ENCODE measurements around the gene SPOCK1. TPM values are rescaled to one million over a fixed set of nuclear protein-coding genes. Genes with fewer than 3 reads are reported as not detected.

SPOCK1 gene
- total and polyA plus RNA-seq, 2 experiments from 2014 or later, result 5.6 to 10.1 TPM

- Histone ChIP-seq H2AFZ (no peak overlapping the region), H3K27me3 (no peaks in the 10 kb centered on the region), H3K4me1 (ENCODE audit: insufficient read depth) (no peaks in the 10 kb centered on the region), H3K4me3 (no peak overlapping the region), H3K27ac (no peak overlapping the region), H3K4me2 (no peak overlapping the region), H3K9me3 (ENCODE audit: low read depth) (no peaks in the 10 kb centered on the region), H3K36me3 (replicated peaks; ENCODE audit: insufficient read depth, low read depth) (no peaks in the 10 kb centered on the region), H3K9me2 (replicated peaks; ENCODE audit: insufficient read depth) (no peaks in the 10 kb centered on the region), H4K20me1 (ENCODE audit: insufficient read depth, poor library complexity, severe bottlenecking) (no peaks in the 10 kb centered on the region), H3K79me2 (no peaks in the 10 kb centered on the region)
- no peak for DNase-seq (ENCODE audit: low spot score)
- WGBS (ENCODE audit: low lambda C conversion rate, missing lambda C conversion rate), result 82% methylated on average over 8 of the region's 8 CpGs
- TF ChIP-seq EZH2phosphoT487 (IDR thresholded peaks at IDR 0.05; ENCODE audit: low read depth, severe bottlenecking, unreplicated experiment) (no peak), EZH2 (IDR thresholded peaks at IDR 0.05; ENCODE audit: borderline replicate concordance) (no peak)
- TF ChIP-seq, protein P1, sequence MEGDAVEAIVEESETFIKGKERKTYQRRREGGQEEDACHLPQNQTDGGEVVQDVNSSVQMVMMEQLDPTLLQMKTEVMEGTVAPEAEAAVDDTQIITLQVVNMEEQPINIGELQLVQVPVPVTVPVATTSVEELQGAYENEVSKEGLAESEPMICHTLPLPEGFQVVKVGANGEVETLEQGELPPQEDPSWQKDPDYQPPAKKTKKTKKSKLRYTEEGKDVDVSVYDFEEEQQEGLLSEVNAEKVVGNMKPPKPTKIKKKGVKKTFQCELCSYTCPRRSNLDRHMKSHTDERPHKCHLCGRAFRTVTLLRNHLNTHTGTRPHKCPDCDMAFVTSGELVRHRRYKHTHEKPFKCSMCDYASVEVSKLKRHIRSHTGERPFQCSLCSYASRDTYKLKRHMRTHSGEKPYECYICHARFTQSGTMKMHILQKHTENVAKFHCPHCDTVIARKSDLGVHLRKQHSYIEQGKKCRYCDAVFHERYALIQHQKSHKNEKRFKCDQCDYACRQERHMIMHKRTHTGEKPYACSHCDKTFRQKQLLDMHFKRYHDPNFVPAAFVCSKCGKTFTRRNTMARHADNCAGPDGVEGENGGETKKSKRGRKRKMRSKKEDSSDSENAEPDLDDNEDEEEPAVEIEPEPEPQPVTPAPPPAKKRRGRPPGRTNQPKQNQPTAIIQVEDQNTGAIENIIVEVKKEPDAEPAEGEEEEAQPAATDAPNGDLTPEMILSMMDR (IDR thresholded peaks at IDR 0.05; ENCODE audit: poor library complexity), result no peak
Observed at GRCh38 chr5:137341831-137342230, 157.3 kb downstream of the SPOCK1 start.

DNA sequence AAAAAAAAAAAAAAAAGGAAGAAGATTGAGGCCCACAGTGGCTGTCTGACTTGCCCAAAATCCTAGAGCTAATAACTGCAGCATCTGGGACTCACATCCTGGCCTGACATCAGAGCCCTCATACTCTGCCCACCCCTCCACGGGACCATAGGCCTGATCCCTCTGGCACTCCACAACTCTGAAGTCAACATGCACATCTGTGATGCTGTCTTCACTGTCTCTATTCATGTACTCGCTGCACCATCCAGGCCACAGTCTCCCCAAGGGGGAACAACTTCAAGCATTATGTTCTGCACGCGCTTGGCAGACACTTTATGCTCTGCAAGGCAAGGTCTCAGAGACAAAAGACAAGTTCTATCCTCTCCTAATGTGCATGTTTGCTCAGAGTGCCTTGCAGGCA is 158.2 kb downstream of the SPOCK1 start:
- H3K27ac ChIP-seq, result no peak overlapping the region
- no peak for DNase-seq (ENCODE audit: low spot score)
- TF ChIP-seq EZH2 (IDR thresholded peaks at IDR 0.05; ENCODE audit: borderline replicate concordance) (no peak), EZH2phosphoT487 (IDR thresholded peaks at IDR 0.05; ENCODE audit: low read depth, severe bottlenecking, unreplicated experiment) (no peak)
- TF ChIP-seq, protein P1 (IDR thresholded peaks at IDR 0.05; ENCODE audit: poor library complexity), result no peak
- no peaks in the 10 kb centered on the region for H3K36me3 ChIP-seq (replicated peaks; ENCODE audit: insufficient read depth, low read depth)
- H3K4me3 ChIP-seq, result no peak overlapping the region
- WGBS (ENCODE audit: low lambda C conversion rate, missing lambda C conversion rate), result 93% methylated on average over 4 of the region's 4 CpGs
- H3K4me2 ChIP-seq, result no peak overlapping the region
- H3K27me3 ChIP-seq, result no peaks in the 10 kb centered on the region
- no peaks in the 10 kb centered on the region for H4K20me1 ChIP-seq (ENCODE audit: insufficient read depth, poor library complexity, severe bottlenecking)
- no peaks in the 10 kb centered on the region for H3K9me2 ChIP-seq (replicated peaks; ENCODE audit: insufficient read depth)
- H3K79me2 ChIP-seq, result no peaks in the 10 kb centered on the region
- H3K9me3 ChIP-seq (ENCODE audit: low read depth), result no peaks in the 10 kb centered on the region
- H3K4me1 ChIP-seq (ENCODE audit: insufficient read depth), result no peaks in the 10 kb centered on the region
- H2AFZ ChIP-seq, result no peak overlapping the region

- DNase-seq (ENCODE audit: low spot score), result no peak
- H3K27ac ChIP-seq, result no peak overlapping the region
- no peak overlapping the region for H2AFZ ChIP-seq
- H4K20me1 ChIP-seq (ENCODE audit: insufficient read depth, poor library complexity, severe bottlenecking), result no peaks in the 10 kb centered on the region
- no peaks in the 10 kb centered on the region for H3K36me3 ChIP-seq (replicated peaks; ENCODE audit: insufficient read depth, low read depth)
- TF ChIP-seq EZH2 (IDR thresholded peaks at IDR 0.05; ENCODE audit: borderline replicate concordance) (no peak), EZH2phosphoT487 (IDR thresholded peaks at IDR 0.05; ENCODE audit: low read depth, severe bottlenecking, unreplicated experiment) (no peak)
- TF ChIP-seq, protein P1 (IDR thresholded peaks at IDR 0.05; ENCODE audit: poor library complexity), result no peak
- no peak overlapping the region for H3K4me2 ChIP-seq
- no peak overlapping the region for H3K4me3 ChIP-seq
- no peaks in the 10 kb centered on the region for H3K79me2 ChIP-seq
- no peaks in the 10 kb centered on the region for H3K9me3 ChIP-seq (ENCODE audit: low read depth)
- H3K27me3 ChIP-seq, result no peaks in the 10 kb centered on the region
- H3K9me2 ChIP-seq (replicated peaks; ENCODE audit: insufficient read depth), result no peaks in the 10 kb centered on the region
- no peaks in the 10 kb centered on the region for H3K4me1 ChIP-seq (ENCODE audit: insufficient read depth)
Observed at GRCh38 chr5:137336565-137337120, 162.5 kb downstream of the SPOCK1 start.

DNA sequence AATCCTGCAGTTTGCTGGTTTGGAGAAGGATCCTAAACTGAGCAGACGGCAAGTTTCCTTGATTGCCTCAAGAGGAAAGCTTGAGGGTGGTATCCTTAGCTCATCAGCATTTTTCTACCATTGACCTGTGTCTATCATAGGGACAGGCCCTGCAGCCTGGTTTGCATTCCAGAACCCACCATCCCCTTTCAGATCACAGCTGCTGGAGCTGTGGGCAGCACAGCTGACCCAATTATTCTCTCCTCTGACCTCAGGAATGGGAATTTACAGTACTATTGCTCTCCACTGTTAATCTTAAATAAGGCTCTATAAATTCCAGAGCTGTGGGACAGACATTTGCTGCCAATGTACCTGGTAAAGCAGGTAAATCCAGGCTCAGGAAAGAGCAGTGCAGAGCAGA is 163.0 kb downstream of the SPOCK1 start:
- Histone ChIP-seq H3K79me2 (no peaks in the 10 kb centered on the region), H3K4me2 (no peak overlapping the region), H3K4me1 (ENCODE audit: insufficient read depth) (no peaks in the 10 kb centered on the region), H2AFZ (no peak overlapping the region), H3K9me3 (ENCODE audit: low read depth) (no peaks in the 10 kb centered on the region), H3K27me3 (no peaks in the 10 kb centered on the region), H3K4me3 (no peak overlapping the region), H3K27ac (no peak overlapping the region), H3K36me3 (replicated peaks; ENCODE audit: insufficient read depth, low read depth) (no peaks in the 10 kb centered on the region), H4K20me1 (ENCODE audit: insufficient read depth, poor library complexity, severe bottlenecking) (no peaks in the 10 kb centered on the region), H3K9me2 (replicated peaks; ENCODE audit: insufficient read depth) (no peaks in the 10 kb centered on the region)
- whole genome bisulfite sequencing (ENCODE audit: low lambda C conversion rate, missing lambda C conversion rate), result 75% methylated on average over 1 of the region's 1 CpG
- no peak for DNase-seq (ENCODE audit: low spot score)
- TF ChIP-seq, protein P1 (IDR thresholded peaks at IDR 0.05; ENCODE audit: poor library complexity), result no peak
- TF ChIP-seq EZH2phosphoT487 (IDR thresholded peaks at IDR 0.05; ENCODE audit: low read depth, severe bottlenecking, unreplicated experiment) (no peak), EZH2 (IDR thresholded peaks at IDR 0.05; ENCODE audit: borderline replicate concordance) (no peak)

Data from hepatocyte (in vitro differentiated cells).